Hepatocyte (in vitro differentiated cells): ENCODE results near the gene SH3PXD2A.

Experiments used
- CTCF ChIP-seq: fragments of 200-600 bp; sonication (generic); IDR thresholded peaks from 2 replicates; pipeline ENCODE4 v1.5.1; 2016; ENCODE audit warnings: antibody characterized with exemption, mild to moderate bottlenecking; ENCODE audit not compliant: poor library complexity
- EZH2 ChIP-seq: fragments of 200-600 bp; sonication (generic); IDR thresholded peaks from 2 replicates; pipeline ENCODE4 v1.6.1; 2016; ENCODE audit warnings: antibody characterized with exemption, mild to moderate bottlenecking, borderline replicate concordance
- EZH2phosphoT487 ChIP-seq: fragments of 200-600 bp; sonication (generic); IDR thresholded peaks from one replicate; pipeline ENCODE4 v1.6.1; 2018; ENCODE audit warnings: antibody characterized with exemption, mild to moderate bottlenecking, low read depth, moderate library complexity; ENCODE audit not compliant: unreplicated experiment, severe bottlenecking

- TF ChIP-seq CTCF (no peak), EZH2 (no peak), EZH2phosphoT487 (no peak)
Observed at GRCh38 chr10:103687718-103688117, 167.7 kb downstream of the SH3PXD2A start.
